Measurements from ENCODE around the gene GREB1L. TPM values are rescaled to one million over a fixed set of nuclear protein-coding genes. Genes with fewer than 3 reads are reported as not detected.

GREB1L gene
- total and polyA plus RNA-seq, 2 experiments from 2014 or later, result 4.2 to 7.8 TPM

DNA sequence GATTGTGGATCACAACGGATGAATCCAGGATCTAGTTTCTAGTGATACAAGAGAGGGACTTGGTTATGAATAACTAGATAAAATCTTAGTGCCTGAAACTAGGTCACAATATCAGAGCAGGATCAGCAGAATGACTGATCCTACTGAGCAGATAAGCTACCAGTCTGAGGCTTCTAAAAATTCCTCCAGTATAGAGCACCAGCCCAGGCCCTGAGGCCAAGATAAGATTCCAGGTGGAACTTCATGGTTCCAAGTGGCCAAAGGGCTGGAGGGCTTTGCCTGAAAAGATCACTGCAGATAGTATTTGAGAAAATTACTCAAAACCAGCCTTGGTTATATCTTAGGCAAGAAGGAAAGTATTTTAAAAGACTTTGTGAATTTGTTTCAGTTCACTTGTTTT lies 162.4 kb downstream of the GREB1L start:
- Histone ChIP-seq H3K27ac (no peak overlapping the region), H3K9me3 (ENCODE audit: low read depth) (no peaks in the 10 kb centered on the region), H3K4me1 (ENCODE audit: low read depth) (no peaks in the 10 kb centered on the region), H3K4me3 (no peak overlapping the region), H3K36me3 (no peaks in the 10 kb centered on the region), H3K27me3 (no peaks in the 10 kb centered on the region)
- TF ChIP-seq, protein P1, sequence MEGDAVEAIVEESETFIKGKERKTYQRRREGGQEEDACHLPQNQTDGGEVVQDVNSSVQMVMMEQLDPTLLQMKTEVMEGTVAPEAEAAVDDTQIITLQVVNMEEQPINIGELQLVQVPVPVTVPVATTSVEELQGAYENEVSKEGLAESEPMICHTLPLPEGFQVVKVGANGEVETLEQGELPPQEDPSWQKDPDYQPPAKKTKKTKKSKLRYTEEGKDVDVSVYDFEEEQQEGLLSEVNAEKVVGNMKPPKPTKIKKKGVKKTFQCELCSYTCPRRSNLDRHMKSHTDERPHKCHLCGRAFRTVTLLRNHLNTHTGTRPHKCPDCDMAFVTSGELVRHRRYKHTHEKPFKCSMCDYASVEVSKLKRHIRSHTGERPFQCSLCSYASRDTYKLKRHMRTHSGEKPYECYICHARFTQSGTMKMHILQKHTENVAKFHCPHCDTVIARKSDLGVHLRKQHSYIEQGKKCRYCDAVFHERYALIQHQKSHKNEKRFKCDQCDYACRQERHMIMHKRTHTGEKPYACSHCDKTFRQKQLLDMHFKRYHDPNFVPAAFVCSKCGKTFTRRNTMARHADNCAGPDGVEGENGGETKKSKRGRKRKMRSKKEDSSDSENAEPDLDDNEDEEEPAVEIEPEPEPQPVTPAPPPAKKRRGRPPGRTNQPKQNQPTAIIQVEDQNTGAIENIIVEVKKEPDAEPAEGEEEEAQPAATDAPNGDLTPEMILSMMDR (IDR thresholded peaks at IDR 0.05; ENCODE audit: low read depth, low read length), result no peak
- no peak for DNase-seq (ENCODE audit: low read depth in 1 of 2, low spot score in 1 of 2)

DNA sequence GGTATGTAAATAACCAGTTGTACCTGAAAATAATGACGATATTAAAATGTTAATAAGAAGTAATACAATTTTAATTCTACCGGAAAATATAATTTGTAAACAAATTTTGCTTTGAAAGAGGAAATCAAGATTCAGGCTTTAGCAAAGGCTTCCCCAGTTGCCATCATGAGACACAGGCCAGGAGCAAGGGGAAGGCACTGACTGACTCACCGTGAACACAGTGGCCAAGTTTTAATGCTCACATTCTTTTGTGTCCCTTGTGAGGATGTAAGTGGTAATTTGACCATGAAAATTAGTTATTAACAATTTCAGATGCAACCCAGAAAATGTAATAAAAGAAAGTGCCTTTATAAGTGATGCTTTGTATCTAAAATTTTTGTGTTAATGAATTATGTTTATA lies 164.1 kb downstream of the GREB1L start:
- no peak for DNase-seq (ENCODE audit: low read depth in 1 of 2, low spot score in 1 of 2)

DNA sequence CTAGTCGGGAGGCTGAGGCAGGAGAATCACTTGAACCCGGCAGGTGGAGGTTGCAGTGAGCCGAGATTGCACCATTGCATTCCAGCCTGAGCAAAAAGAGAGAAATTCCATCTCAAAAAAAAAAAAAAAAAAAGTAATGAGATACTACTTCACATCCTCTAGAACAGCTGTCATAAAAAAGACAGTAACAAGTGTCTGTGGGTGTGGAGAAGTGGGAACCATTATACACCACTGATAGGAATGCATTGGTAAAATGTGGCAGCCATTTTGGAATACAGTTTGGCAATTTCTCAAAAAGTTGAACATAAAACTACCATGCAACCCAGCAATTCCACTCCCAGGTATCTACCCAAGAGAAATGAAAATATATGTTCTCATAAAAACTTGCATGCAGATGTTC lies 166.6 kb downstream of the GREB1L start:
- TF ChIP-seq, protein P1 (IDR thresholded peaks at IDR 0.05; ENCODE audit: low read depth, low read length), result no peak
- H3K36me3 ChIP-seq, result no peaks in the 10 kb centered on the region
- H3K9me3 ChIP-seq (ENCODE audit: low read depth), result no peaks in the 10 kb centered on the region
- H3K4me1 ChIP-seq (ENCODE audit: low read depth), result no peaks in the 10 kb centered on the region
- no peak for DNase-seq (ENCODE audit: low read depth in 1 of 2, low spot score in 1 of 2)
- no peaks in the 10 kb centered on the region for H3K27me3 ChIP-seq
- H3K27ac ChIP-seq, result no peak overlapping the region
- H3K4me3 ChIP-seq, result no peak overlapping the region

More for the DNA sequence above, 164.1 kb downstream of the GREB1L start:
- no peaks in the 10 kb centered on the region for H3K36me3 ChIP-seq
- no peaks in the 10 kb centered on the region for H3K27me3 ChIP-seq
- H3K4me1 ChIP-seq (ENCODE audit: low read depth), result no peaks in the 10 kb centered on the region
- TF ChIP-seq, protein P1 (IDR thresholded peaks at IDR 0.05; ENCODE audit: low read depth, low read length), result no peak
- no peak overlapping the region for H3K4me3 ChIP-seq
- H3K9me3 ChIP-seq (ENCODE audit: low read depth), result no peaks in the 10 kb centered on the region
- H3K27ac ChIP-seq, result no peak overlapping the region

DNA sequence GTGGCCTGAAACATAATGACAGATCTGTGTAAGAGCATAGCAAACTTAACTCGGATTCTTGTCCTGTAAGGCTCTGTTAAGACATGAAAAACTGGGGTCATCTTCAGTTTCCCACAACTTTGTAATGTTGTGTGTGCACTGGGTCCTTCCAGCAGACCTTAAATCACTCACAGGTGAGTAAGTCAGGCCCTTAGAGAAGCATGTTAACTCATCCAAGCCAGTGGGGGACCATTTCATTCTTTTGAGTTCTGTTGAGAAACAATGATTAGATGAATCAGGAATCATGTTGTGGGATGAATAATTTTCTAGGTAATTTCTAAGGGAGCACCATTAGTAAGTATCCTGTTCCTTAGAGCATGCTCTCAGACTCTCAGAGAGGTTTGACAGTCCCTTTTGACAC lies 191.4 kb downstream of the GREB1L start:
- Histone ChIP-seq H3K27me3 (no peaks in the 10 kb centered on the region), H3K4me1 (ENCODE audit: low read depth) (no peaks in the 10 kb centered on the region), H3K27ac (no peak overlapping the region), H3K9me3 (ENCODE audit: low read depth) (no peaks in the 10 kb centered on the region), H3K36me3 (no peaks in the 10 kb centered on the region), H3K4me3 (no peak overlapping the region)
- TF ChIP-seq, protein P1 (IDR thresholded peaks at IDR 0.05; ENCODE audit: low read depth, low read length), result no peak
- no peak for DNase-seq (ENCODE audit: low read depth in 1 of 2, low spot score in 1 of 2)

DNA sequence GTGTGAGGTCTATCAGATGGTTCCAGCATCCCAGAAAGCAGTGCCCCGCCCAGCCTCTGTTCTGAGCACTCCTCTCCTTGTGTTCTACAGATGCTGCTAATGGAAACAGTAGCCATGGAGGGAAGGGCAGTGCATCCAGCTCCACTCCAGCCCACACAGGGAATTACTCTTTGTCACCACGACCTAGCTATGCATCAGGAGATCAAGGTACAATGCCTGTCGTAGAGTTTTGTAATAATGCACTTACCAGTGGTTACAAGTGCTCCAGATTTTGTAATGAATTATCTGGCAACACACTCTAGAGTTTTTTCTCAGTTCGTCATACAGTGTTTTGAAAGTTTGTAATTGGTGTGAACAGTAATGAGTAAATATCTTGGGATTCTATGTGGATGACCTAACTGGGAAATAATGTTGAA lies 197.4 kb downstream of the GREB1L start:
- no peak overlapping the region for H3K4me3 ChIP-seq
- peak in 1 of 2 donors; percentile 80 for DNase-seq (ENCODE audit: low read depth in 1 of 2, low spot score in 1 of 2)
- no peaks in the 10 kb centered on the region for H3K27me3 ChIP-seq
- no peaks in the 10 kb centered on the region for H3K4me1 ChIP-seq (ENCODE audit: low read depth)
- no peaks in the 10 kb centered on the region for H3K36me3 ChIP-seq
- H3K27ac ChIP-seq, result no peak overlapping the region
- no peaks in the 10 kb centered on the region for H3K9me3 ChIP-seq (ENCODE audit: low read depth)
- TF ChIP-seq, protein P1 (IDR thresholded peaks at IDR 0.05; ENCODE audit: low read depth, low read length), result no peak

DNA sequence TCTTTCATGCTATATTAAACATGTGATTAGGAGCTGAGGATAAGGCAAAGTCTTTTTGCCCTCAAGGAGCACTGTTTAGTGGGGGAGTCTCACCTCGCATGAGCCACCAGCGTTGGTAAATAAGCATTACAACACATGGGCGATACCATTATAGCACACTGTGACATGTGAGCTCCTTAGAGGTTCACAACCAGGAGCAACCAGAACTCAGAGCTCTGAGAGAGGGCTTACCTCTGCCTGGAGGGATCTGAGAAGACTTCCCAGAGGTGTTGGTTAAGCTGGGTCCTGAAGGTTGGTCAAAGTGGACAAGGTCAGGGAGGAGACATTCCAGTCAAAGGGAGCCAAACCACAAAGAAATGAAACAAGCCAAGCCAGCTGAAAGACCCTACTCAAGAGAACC lies 199.6 kb downstream of the GREB1L start:
- DNase-seq (ENCODE audit: low read depth in 1 of 2, low spot score in 1 of 2), result no peak
- Histone ChIP-seq H3K27me3 (no peaks in the 10 kb centered on the region), H3K36me3 (no peaks in the 10 kb centered on the region), H3K9me3 (ENCODE audit: low read depth) (no peaks in the 10 kb centered on the region), H3K4me3 (no peak overlapping the region), H3K4me1 (ENCODE audit: low read depth) (no peaks in the 10 kb centered on the region), H3K27ac (no peak overlapping the region)
- TF ChIP-seq, protein P1 (IDR thresholded peaks at IDR 0.05; ENCODE audit: low read depth, low read length), result no peak

All from cardiac muscle cell (in vitro differentiated cells and primary cell).